ENCODE measurements around the gene MORN1. TPM values are rescaled to one million over a fixed set of nuclear protein-coding genes. Genes with fewer than 3 reads are reported as not detected.

MORN1 gene
- total RNA-seq, 1 donor from 2014 or later = 11.8 TPM

GRCh38 chr1:2273401-2274090, 117.8 kb downstream of the MORN1 start:
- peak overlapping the region; percentile 40 for H3K27ac ChIP-seq
- peaks cover 100% of the 10 kb centered on the region for H3K4me1 ChIP-seq
- intact Hi-C loops (cut with DNase I) = loop anchor here (5.0 kb wide), 1 partner anchor 41 kb away; no protein-coding TSS in a partner anchor
- TF ChIP-seq POLR2AphosphoS5 (IDR thresholded peaks at IDR 0.05; ENCODE audit: insufficient read depth in 1 of 2, low read depth in 1 of 2) (no peak), POLR2A (IDR thresholded peaks at IDR 0.05) (no peak), CTCF (IDR thresholded peaks at IDR 0.05) (no peak)
- no peaks in the 10 kb centered on the region for H3K9me3 ChIP-seq
- H3K36me3 ChIP-seq = no peaks in the 10 kb centered on the region
- H3K27me3 ChIP-seq = no peaks in the 10 kb centered on the region
- no peak for DNase-seq (ENCODE audit: extremely low spot score in 2 of 2)
- H3K4me3 ChIP-seq = no peak overlapping the region

GRCh38 chr1:2272686-2273400, 118.5 kb downstream of the MORN1 start:
- Histone ChIP-seq H3K9me3 (no peaks in the 10 kb centered on the region), H3K4me3 (no peak overlapping the region), H3K4me1 (peaks cover 100% of the 10 kb centered on the region), H3K27me3 (no peaks in the 10 kb centered on the region), H3K27ac (peak overlapping the region; percentile 40), H3K36me3 (no peaks in the 10 kb centered on the region)
- intact Hi-C loops (cut with DNase I) = loop anchor here (5.0 kb wide), 1 partner anchor 41 kb away; no protein-coding TSS in a partner anchor
- DNase-seq (ENCODE audit: extremely low spot score in 2 of 2) = no peak
- TF ChIP-seq POLR2AphosphoS5 (IDR thresholded peaks at IDR 0.05; ENCODE audit: insufficient read depth in 1 of 2, low read depth in 1 of 2) = no peak
- TF ChIP-seq POLR2A (IDR thresholded peaks at IDR 0.05) = no peak
- no peak for TF ChIP-seq CTCF (IDR thresholded peaks at IDR 0.05)

GRCh38 chr1:2271841-2272655, 119.3 kb downstream of the MORN1 start:
- no peak for DNase-seq (ENCODE audit: extremely low spot score in 2 of 2)
- TF ChIP-seq POLR2AphosphoS5 (IDR thresholded peaks at IDR 0.05; ENCODE audit: insufficient read depth in 1 of 2, low read depth in 1 of 2) (no peak), CTCF (IDR thresholded peaks at IDR 0.05) (no peak), POLR2A (IDR thresholded peaks at IDR 0.05) (no peak)
- no peaks in the 10 kb centered on the region for H3K9me3 ChIP-seq
- no peak overlapping the region for H3K4me3 ChIP-seq
- H3K36me3 ChIP-seq = no peaks in the 10 kb centered on the region
- peaks cover 100% of the 10 kb centered on the region for H3K4me1 ChIP-seq
- intact Hi-C loops (cut with DNase I) = loop anchor here (5.0 kb wide), 1 partner anchor 40 kb away; no protein-coding TSS in a partner anchor
- H3K27ac ChIP-seq = peak overlapping the region; percentile 40
- H3K27me3 ChIP-seq = no peaks in the 10 kb centered on the region

Other genes starting within 250 kb of the MORN1 start
- 92.3 TPM for gene FAAP20, start 196.8 kb downstream of the MORN1 start, total RNA-seq
- gene SKI, start 163.2 kb downstream of the MORN1 start, total RNA-seq = 53.8 TPM
- 49.6 TPM for gene RER1, start 287 bp upstream of the MORN1 start, total RNA-seq
- 15.2 TPM for gene PEX10, start 21.0 kb upstream of the MORN1 start, total RNA-seq
- gene PLCH2, start 84.7 kb upstream of the MORN1 start, total RNA-seq = 30.7 TPM
- gene PANK4, start 135.0 kb upstream of the MORN1 start, total RNA-seq = 39.5 TPM
- not detected for gene HES5, start 138.7 kb upstream of the MORN1 start, total RNA-seq
- 49.6 TPM for gene TNFRSF14, start 164.8 kb upstream of the MORN1 start, total RNA-seq
- gene PRXL2B, start 195.2 kb upstream of the MORN1 start, total RNA-seq = 16.2 TPM
- gene MMEL1, start 241.5 kb upstream of the MORN1 start, total RNA-seq = 4.4 TPM